ENCODE data around the gene ADAM15. TPM values are rescaled to one million over a fixed set of nuclear protein-coding genes. Genes with fewer than 3 reads are reported as not detected.

Gene ADAM15
- total and polyA plus RNA-seq, 4 donors = 10.8 to 26.8 (median 17.5) TPM

DNA sequence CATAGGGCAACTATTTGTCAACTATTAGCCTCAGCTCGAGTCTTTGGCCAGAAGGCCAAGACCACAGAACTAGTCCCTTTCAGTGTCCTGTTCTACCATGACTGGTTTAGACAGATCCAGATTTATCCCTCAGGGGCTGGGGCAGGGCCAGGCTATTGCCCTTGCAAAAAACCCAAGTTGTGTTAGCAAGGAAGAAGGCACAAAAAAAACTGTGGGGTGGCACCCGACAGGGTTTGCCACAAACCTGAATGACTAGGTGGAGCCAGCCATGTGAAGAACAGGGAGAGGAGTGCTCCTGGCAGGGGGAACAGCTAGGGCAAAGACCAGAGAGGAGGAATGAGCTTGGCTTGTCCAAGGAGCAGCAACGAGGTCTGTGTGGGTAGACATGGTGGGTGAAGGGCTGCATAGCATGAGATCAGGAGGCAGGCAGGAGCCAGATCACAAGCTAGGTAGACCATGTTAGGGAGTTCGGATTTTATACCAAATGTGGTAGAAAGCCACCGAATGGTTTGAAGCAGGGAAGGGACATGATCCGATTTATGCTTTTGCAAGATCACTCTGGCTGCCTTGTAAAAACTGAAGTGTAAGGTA lies 13.2 kb upstream of the ADAM15 start:
- 90% methylated on average over 6 of the region's 6 CpGs for WGBS
- no peak for TF ChIP-seq HNF4G (IDR thresholded peaks at IDR 0.05)
- H3K27me3 ChIP-seq (ENCODE audit: control insufficient read depth in 4 of 4, insufficient read depth in 4 of 4, low read length in 3 of 4) = no peaks in the 10 kb centered on the region

DNA sequence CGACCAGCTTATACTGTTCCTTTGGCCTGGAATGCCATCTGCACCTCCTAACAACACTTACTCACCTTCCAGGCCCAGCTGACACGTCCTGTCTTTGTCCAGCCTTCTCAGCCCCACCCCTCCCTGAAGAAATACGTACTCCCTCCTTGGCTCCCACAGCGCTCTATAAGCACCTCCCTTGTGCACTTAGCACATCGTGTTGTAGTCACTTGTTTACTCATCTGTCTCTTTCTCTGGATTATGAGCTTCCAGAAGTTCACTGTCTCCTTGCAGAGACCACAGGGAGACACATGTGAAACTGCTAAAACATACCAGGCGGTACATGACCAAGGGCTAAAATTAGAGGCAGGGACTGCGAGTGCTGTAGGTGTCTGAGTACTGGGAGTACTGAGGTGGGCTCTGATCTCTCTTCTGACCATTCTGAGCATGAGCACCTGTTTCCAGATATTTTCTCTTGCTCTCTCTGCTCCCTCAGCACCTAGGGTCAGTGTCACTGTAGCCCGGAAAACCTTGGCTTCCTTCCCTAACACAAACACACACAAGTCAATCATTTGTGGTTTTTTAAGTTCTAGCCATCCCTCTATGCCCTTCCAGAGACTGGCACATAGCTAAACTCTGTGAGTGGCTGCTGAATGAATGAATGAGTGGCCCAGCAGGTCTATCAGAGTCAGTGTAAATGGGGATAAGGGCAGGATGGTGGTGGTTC lies 12.4 kb upstream of the ADAM15 start:
- TF ChIP-seq HNF4A (conservative IDR thresholded peaks at IDR 0.05) (peak in 1 of 2 donors; percentile 21), RXRA (IDR thresholded peaks at IDR 0.05) (peak in 1 of 2 donors; percentile 8), REST (IDR thresholded peaks at IDR 0.05) (no peak), SP1 (IDR thresholded peaks at IDR 0.05) (peak; percentile 27)
- no peaks in the 10 kb centered on the region for H3K36me3 ChIP-seq (ENCODE audit: control insufficient read depth in 4 of 4, insufficient read depth in 3 of 4, low read depth in 1 of 4, low read length in 3 of 4)
- no peak for DNase-seq (ENCODE audit: low spot score)
- no peaks in the 10 kb centered on the region for H3K27me3 ChIP-seq (ENCODE audit: control insufficient read depth in 4 of 4, insufficient read depth in 4 of 4, low read length in 3 of 4)
- peak overlapping the region in 1 of 2 donors; percentile 38 for H3K27ac ChIP-seq (ENCODE audit: low read depth in 1 of 2, low read length in 2 of 2)
- no peak overlapping the region for H3K9ac ChIP-seq (ENCODE audit: low read depth in 1 of 2, low read length in 2 of 2)
- no peaks in the 10 kb centered on the region for H3K9me3 ChIP-seq (ENCODE audit: control insufficient read depth in 4 of 4, low read length in 3 of 4)
- peaks cover 6 to 26% (median 17%) of the 10 kb centered on the region in 4 donors for H3K4me1 ChIP-seq (ENCODE audit: control insufficient read depth in 4 of 4, insufficient read depth in 4 of 4, low read length in 3 of 4)
- no peak overlapping the region for H3K4me3 ChIP-seq (ENCODE audit: low read depth in 1 of 3, low read length in 3 of 3)
- 47% methylated on average over 8 of the region's 8 CpGs for WGBS

More for the DNA sequence above, 13.2 kb upstream of the ADAM15 start:
- H3K9ac ChIP-seq (ENCODE audit: low read depth in 1 of 2, low read length in 2 of 2) = no peak overlapping the region
- no peak for DNase-seq (ENCODE audit: low spot score)
- no peaks in the 10 kb centered on the region for H3K36me3 ChIP-seq (ENCODE audit: control insufficient read depth in 4 of 4, insufficient read depth in 3 of 4, low read depth in 1 of 4, low read length in 3 of 4)
- H3K4me1 ChIP-seq (ENCODE audit: control insufficient read depth in 4 of 4, insufficient read depth in 4 of 4, low read length in 3 of 4) = peaks cover 5 to 18% (median 12%) of the 10 kb centered on the region in 4 donors
- H3K27ac ChIP-seq (ENCODE audit: low read depth in 1 of 2, low read length in 2 of 2) = no peak overlapping the region
- no peaks in the 10 kb centered on the region for H3K9me3 ChIP-seq (ENCODE audit: control insufficient read depth in 4 of 4, low read length in 3 of 4)
- no peak overlapping the region for H3K4me3 ChIP-seq (ENCODE audit: low read depth in 1 of 3, low read length in 3 of 3)

- H3K9ac ChIP-seq (ENCODE audit: low read depth in 1 of 2, low read length in 2 of 2) = no peak overlapping the region
- DNase-seq (ENCODE audit: low spot score) = no peak
- no peaks in the 10 kb centered on the region for H3K9me3 ChIP-seq (ENCODE audit: control insufficient read depth in 4 of 4, low read length in 3 of 4)
- peak overlapping the region in 1 of 2 donors; percentile 38 for H3K27ac ChIP-seq (ENCODE audit: low read depth in 1 of 2, low read length in 2 of 2)
- 81% methylated on average over 4 of the region's 4 CpGs for WGBS
- H3K4me3 ChIP-seq (ENCODE audit: low read depth in 1 of 3, low read length in 3 of 3) = no peak overlapping the region
- H3K27me3 ChIP-seq (ENCODE audit: control insufficient read depth in 4 of 4, insufficient read depth in 4 of 4, low read length in 3 of 4) = no peaks in the 10 kb centered on the region
- H3K36me3 ChIP-seq (ENCODE audit: control insufficient read depth in 4 of 4, insufficient read depth in 3 of 4, low read depth in 1 of 4, low read length in 3 of 4) = no peaks in the 10 kb centered on the region
- TF ChIP-seq YY1 (IDR thresholded peaks at IDR 0.05) = no peak
- H3K4me1 ChIP-seq (ENCODE audit: control insufficient read depth in 4 of 4, insufficient read depth in 4 of 4, low read length in 3 of 4) = peaks cover 8 to 32% (median 22%) of the 10 kb centered on the region in 4 donors
Measured at GRCh38 chr1:155039308-155039669, 11.8 kb upstream of the ADAM15 start.

- Histone ChIP-seq H3K4me1 (ENCODE audit: control insufficient read depth in 4 of 4, insufficient read depth in 4 of 4, low read length in 3 of 4) (peaks cover 10 to 43% (median 32%) of the 10 kb centered on the region in 4 donors), H3K9ac (ENCODE audit: low read depth in 1 of 2, low read length in 2 of 2) (no peak overlapping the region), H3K36me3 (ENCODE audit: control insufficient read depth in 4 of 4, insufficient read depth in 3 of 4, low read depth in 1 of 4, low read length in 3 of 4) (no peaks in the 10 kb centered on the region), H3K9me3 (ENCODE audit: control insufficient read depth in 4 of 4, low read length in 3 of 4) (no peaks in the 10 kb centered on the region), H3K4me3 (ENCODE audit: low read depth in 1 of 3, low read length in 3 of 3) (no peak overlapping the region), H3K27ac (ENCODE audit: low read depth in 1 of 2, low read length in 2 of 2) (no peak overlapping the region), H3K27me3 (ENCODE audit: control insufficient read depth in 4 of 4, insufficient read depth in 4 of 4, low read length in 3 of 4) (no peaks in the 10 kb centered on the region)
- WGBS = 96% methylated on average over 14 of the region's 14 CpGs
- no peak for DNase-seq (ENCODE audit: low spot score)
- TF ChIP-seq EGR1 (IDR thresholded peaks at IDR 0.05; ENCODE audit: low read depth in 2 of 2) (no peak), REST (IDR thresholded peaks at IDR 0.05) (no peak), FOXA2 (IDR thresholded peaks at IDR 0.05) (no peak), GABPA (IDR thresholded peaks at IDR 0.05 in 1 of 2, conservative IDR thresholded peaks at IDR 0.05 in 1 of 2) (no peak), FOXA1 (IDR thresholded peaks at IDR 0.05) (no peak), JUND (IDR thresholded peaks at IDR 0.05) (no peak), HNF4G (IDR thresholded peaks at IDR 0.05) (no peak), RAD21 (IDR thresholded peaks at IDR 0.05) (no peak)
- TF ChIP-seq, protein P1, sequence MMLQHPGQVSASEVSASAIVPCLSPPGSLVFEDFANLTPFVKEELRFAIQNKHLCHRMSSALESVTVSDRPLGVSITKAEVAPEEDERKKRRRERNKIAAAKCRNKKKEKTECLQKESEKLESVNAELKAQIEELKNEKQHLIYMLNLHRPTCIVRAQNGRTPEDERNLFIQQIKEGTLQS (IDR thresholded peaks at IDR 0.05) = no peak
Measured at GRCh38 chr1:155040358-155041093, 10.6 kb upstream of the ADAM15 start.
